GM19372 (cell line): ENCODE results near the gene CXCL11.
"Not testable (repeated sequence)": the region's sequence is repeated elsewhere in the genome, so short reads cannot be mapped to it uniquely, and the experiment has no call there.

Experiments
- ATAC-seq: cut with Tn5 transposase; IDR thresholded peaks from one replicate; pipeline ENCODE4 v1.9.1; 2021; ENCODE audit warnings: mild to moderate bottlenecking, low read depth, moderate library complexity; ENCODE audit not compliant: unreplicated experiment

CXCL11 gene

DNA sequence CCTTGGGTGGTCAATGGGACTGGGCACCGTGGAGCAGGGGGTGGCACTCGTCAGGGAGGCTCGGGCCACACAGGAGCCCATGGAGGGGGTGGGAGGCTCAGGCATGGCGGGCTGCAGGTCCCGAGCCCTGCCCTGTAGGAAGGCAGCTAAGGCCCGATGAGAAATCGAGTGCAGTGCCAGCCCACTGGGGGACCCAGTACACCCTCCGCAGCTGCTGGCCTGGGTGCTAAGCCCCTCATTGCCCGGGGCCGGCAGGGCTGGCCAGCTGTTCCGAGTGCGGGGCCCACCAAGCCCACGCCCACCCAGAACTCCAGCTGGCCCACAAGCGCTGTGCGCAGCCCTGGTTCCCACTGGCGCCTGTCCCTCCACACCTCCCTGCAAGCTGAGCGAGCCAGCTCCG, 7.4 kb upstream of the CXCL11 start:
- not testable (repeated sequence) for ATAC-seq

DNA sequence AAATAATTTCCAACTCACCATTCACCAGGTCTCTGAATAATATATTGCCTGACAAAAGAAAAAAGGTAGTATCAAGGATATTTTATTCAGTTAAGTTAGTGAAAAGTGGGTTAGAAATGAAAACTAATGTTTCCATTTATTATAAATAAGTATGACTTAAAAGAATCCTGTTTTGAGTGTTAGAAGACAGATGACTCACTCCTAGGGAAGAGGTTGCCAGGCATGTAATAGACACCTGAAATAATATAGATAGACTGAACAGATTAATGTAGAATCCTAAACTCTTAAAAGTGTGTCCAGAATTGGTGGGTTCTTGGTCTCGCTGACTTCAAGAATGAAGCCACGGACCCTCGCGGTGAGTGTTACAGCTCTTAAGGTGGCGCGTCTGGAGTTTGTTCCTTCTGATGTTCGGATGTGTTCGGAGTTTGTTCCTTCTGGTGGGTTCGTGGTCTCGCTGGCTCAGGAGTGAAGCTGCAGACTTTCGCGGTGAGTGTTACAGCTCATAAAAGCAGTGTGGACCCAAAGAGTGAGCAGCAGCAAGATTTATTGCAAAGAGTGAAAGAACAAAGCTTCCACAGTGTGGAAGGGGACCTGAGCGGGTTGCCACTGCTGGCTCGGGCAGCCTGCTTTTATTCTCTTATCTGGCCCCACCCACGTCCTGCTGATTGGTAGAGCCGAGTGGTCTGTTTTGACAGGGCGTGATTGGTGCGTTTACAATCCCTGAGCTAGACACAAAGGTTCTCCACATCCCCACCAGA, 6.5 kb upstream of the CXCL11 start:
- ATAC-seq: not testable (repeated sequence)

DNA sequence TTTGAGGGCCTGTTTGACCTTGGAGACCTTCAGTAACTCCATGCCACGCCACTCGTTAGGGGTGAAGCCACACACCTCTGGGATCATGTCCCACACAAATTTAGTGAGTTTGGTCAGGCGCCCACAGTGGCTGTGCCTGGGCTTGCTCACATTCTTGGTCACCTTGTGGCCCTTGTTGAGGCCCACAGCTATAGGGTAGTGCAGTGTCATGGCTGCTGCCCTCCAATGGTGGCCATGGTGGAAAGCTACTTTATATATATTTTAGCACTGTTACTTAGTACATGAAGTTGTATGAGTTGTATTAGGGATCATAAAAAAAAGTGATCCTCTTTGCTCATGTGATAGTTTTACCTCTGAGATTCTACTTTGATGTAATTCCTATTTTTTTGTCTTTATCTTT, 985 bp upstream of the CXCL11 start:
- no peak for ATAC-seq

DNA sequence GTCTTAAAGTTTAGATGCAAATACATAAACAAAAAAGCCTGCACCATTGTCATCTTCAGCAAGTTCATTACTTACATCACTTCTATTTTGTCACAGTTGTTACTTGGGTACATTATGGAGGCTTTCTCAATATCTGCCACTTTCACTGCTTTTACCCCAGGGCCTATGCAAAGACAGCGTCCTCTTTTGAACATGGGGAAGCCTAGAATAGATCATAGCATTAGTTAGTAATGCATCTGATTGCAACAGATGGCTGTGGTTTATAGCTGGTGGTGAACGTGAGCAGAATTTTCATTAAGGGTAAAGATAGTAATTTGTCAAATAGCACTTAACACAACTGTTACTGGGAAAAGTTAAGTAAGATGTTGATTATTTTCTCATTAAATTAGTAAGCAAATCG, 729 bp downstream of the CXCL11 start:
- no peak for ATAC-seq

DNA sequence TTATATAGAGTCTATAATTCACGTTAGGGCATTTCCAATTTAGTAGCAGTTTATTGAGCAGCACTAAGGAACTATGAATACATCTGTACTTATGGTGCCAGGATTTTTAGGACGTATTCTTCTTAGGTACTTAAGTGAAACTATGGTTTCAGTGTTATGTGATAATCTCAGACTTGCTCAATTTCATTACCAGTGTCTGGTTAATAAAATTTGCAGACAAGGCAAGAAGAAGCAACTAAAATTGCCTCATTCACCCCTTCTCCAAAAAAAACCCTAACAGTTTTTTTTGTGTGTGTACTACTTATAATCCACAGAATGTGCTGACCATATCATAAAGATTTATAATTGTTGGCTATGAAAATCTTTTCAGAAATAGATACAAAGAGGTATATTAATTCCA, 6.6 kb downstream of the CXCL11 start:
- ATAC-seq: no peak

DNA sequence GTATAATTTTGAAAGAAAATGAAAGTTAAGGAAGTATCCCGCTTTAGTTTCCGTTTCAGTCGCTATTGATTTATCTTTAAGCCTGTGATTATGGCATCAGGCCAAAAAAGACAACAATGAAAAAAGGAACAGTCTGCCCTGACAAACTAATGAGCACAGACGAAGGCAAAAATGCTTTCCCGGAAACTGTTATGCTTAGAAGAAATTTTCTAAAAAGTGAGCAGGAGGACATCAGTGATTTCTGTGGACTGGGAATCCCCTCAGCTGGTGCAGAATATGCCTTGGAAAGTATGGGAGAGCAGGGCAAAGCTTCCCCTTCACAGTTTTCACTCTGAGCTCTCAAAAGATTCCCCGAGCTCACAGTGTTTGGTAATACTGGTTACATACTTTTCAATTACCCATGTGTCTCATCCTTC, 7.5 kb downstream of the CXCL11 start:
- ATAC-seq: no peak

DNA sequence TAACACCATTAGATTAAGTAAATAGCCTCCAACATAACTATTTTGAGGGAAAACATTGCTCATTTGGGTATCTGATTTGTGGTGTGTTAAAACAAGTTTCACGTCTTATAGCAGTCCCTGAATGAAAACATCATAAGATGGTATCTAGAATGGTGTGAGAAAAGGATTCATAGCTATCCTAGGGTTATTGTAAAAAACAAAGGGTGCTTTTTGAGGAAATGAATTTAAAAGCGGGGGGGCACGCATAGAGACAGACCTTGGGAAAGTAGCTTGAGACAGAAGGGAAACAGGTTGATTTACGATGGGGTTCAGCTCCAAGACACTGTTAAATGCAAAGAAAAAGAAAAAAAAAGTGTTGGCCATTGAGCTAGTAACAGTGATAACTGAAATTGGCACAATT, 11.8 kb downstream of the CXCL11 start:
- no peak for ATAC-seq

DNA sequence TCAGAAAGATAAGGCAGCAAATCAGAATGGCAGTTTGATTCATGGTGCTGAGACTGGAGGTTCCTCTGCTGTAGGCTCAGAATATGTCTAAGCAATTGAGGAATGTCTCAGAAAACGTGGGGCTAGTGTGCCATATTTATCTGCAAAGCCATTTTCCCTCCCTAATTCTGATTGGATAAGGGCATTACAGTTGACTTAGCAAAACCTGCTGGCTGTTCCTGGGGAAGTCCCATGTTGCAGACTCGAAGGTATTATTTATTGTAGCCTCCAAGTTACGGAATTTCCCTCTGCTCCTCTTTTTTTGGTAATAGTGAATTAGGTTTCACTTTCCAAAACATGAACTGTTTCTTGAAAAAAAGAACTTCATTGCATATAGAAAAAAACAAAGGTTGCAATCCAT, 12.5 kb downstream of the CXCL11 start, which contains the start of gene CXCL10:
Gene CXCL10, minus strand, starts transcription at position 109 of the 400 bp plus-strand sequence. Its CDS starts 66 bp downstream, at position 43.
- no peak for ATAC-seq

DNA sequence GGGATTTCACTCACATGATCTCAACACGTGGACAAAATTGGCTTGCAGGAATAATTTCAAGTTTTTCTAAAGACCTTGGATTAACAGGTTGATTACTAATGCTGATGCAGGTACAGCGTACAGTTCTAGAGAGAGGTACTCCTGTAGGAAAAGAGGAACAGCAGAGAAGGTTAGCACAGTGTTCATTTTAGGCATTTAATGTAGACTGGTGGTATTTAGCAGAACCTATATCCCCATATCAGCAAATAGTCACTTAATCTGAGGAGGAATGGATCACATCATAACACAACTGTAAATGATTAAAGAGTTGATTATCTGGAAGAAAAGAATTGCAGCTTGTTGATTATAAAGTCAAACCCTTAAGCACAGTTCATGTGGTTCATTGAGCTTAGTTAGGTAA, 13.2 kb downstream of the CXCL11 start:
- no peak for ATAC-seq

DNA sequence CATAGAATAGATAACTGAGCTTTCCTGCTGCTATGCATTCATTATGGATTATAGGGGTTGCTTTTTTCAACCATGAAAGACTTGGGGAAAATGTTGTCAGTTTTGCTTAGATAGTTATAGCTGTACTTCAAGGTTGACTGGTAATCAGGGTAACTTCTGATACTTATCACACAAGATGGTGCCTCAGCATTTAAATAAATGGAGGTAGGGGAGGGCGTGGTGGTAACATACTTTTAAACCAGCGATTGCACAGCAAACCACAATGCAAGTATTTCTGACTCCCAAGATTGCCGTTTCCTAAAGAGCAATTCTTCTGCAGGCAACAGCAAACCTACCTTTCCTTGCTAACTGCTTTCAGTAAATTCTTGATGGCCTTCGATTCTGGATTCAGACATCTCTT, 13.8 kb downstream of the CXCL11 start:
- ATAC-seq: no peak

DNA sequence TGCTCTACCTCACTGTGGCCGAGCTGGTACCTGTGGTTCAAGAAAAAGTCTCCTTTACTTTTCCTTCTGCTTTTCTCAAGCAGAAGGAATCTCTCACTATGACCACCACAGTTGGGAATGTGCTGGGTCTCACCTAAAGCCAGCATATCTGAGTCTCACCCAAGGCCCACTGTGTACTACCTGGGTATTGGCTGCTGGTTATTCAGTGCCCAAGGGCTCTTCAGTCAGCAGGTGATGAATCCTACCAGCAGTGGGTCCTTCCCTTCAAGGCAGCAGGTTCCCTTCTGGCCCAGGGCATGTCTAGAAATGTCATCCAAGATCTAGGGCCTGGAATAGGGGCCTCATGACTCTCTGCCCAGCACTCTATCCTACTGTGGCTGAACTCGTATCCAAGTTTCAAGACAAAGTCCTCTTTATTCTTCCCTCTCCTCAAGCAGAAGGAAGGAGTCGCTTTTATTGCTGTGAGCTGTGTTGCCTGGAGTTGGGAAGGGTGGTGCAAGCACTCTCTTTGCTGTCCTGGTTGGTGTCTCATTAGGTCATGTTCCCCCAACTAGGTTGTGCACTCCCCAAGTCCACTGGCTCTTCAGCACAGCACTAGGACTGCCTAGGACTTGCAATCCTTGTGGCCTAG, 18.7 kb downstream of the CXCL11 start:
- no peak for ATAC-seq

DNA sequence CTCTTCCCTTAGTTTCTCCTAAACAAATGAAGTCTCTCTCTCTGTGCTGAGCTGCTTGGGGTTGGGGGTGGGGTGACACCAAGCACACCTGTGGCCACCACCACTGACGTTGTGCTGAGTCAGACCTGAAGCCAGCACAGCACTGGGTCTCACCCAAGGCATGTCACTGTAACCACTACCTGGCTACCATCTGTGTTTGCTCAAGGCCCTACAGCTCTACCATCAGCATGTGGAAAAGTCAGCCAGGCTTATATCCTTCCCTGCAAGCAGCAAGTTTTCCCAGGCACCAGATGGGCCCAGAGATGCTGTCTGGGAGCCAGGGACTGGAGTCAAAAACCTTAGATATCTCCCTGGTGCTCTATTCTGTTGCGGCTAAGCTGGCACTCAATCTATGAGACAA, 19.5 kb downstream of the CXCL11 start:
- no peak for ATAC-seq

DNA sequence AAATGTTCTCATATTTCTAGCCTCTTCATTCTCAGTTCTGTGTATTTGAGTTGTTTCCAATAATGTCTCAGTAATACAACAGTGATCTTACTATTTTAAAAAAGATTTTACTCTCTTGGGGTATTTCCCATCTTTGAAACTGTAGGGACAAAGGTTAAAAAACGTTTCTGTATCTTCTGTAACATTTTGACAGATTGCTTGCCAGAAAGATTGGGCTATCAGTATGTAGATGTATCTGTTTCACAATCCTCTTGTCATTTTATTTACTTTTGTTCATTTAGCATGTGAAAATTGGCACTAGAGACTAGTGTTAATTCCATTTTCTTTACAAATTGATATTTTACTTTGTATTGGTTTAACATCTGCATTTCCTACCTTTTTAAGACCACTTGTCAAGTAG, 22.3 kb downstream of the CXCL11 start:
- no peak for ATAC-seq

DNA sequence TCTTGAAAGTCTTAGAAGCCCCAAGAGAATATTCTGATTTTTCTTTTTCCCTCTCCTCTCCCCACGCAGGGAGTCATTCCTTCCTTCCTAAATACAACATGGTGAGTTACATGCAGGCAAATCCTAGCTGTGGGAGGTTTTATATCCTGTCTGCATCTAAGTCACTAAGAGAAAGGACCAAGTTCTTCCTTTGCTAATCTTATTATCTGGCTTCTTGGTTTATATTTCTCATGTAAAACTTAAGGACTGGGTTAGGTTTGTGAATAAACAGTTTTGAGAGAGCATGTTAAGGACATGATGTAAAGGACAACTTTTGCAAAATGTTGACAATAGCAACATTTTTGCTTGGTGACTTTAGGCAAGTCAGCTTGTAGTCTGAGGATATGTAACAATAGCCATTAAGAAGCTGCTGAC, 23.5 kb downstream of the CXCL11 start:
- no peak for ATAC-seq

DNA sequence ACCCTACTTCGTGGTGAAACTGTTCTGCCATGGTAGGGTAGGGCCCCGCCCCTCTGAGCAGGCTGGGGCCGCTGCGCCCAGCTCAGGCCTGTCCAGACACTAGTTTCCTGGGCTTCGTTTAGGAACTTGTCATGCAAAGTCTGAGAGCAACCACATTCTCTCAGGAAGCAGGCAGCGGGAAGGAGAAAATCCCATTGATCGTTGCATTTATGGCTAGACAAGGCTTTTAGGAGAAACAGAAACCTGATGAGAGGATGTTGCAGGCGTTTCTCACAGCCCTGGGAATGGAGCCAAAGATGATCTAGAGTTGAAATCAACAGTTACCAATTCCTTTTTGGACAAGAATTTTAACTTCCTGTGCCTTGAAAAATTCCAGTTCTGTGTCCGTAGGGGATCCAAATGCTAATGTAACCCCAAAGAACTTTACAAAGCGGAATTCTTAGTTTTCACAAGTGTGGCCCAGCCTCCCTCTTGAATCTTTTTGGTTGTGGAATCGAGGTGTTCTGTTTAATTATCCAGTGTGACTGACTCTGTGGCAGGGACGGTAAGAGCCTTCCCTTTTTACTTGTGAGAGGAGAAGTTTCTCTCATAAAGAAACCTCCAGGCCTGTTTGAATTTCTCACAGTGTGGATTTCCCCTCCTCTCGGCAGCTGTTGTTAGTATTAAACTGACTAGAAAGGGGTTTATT, 24.0 kb downstream of the CXCL11 start:
- ATAC-seq: peak; percentile 66

DNA sequence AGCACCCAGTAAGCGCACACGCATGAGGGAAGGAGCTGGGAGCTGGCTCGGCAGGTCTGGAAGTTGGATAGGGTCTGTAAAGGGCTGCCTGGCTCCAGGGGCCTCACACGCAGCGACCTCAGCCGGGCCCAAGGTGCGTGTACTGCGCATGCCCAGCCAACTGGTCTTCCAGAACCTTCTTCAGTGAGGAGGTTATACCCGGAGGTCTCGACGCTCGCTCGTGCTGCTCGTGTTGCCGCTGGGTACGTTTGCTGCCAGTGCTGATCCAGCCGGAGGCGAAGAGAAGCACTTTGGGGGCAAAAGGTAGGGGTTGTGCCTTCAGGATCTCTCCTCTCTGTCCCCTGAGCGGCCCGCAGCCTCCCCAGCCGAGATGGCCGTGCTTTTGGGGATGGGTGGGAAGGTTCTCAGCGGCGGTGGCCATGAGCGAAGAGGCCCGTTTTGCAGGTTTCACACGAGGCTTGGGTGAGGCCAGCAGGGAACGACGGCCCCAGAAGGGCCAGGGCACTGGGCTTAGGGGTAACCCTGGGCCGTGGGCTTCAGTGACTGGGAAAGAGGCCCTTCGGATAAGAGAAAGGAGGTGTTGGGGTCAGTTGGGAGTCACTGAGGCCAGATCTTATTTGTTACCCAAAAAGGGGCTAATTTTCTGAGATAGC, 24.7 kb downstream of the CXCL11 start:
- ATAC-seq: no peak

DNA sequence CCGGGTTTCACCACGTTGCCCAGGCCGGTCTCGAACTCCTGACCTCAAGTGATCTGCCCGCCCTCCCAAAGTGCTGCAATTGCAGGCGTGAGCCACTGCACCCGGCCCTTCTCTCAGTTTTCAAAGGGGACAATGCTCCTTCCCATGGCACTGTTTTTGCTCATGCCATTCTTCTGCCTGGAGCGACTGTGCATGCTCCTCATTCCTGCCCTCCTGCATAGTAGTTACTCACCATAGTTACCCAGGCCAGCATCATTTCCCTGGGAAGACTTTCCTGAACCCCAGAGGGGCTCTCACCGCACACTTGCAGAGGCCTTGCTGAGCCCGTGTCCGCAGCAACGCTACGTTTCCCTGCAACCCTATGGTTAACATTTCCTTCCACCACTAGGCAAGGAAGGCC, 25.3 kb downstream of the CXCL11 start:
- no peak for ATAC-seq

DNA sequence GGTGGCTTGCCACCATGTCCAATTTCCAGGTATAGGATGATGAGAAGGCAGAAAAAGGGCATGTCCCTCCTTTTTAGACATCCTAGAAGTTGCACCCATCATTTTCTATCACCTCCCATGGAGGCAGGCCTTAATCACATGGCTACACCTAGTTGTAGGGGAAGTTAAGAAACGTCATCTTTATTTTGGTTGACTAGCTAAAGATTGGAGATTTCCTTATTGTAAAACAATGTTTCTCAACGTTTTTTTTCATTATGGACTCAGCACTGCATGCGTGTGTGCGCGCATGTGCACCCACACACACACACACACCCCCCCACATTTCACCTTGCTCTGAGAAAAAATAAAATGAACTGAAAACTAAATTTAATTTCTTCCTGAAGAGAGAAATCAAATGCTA, 26.6 kb downstream of the CXCL11 start:
- no peak for ATAC-seq

DNA sequence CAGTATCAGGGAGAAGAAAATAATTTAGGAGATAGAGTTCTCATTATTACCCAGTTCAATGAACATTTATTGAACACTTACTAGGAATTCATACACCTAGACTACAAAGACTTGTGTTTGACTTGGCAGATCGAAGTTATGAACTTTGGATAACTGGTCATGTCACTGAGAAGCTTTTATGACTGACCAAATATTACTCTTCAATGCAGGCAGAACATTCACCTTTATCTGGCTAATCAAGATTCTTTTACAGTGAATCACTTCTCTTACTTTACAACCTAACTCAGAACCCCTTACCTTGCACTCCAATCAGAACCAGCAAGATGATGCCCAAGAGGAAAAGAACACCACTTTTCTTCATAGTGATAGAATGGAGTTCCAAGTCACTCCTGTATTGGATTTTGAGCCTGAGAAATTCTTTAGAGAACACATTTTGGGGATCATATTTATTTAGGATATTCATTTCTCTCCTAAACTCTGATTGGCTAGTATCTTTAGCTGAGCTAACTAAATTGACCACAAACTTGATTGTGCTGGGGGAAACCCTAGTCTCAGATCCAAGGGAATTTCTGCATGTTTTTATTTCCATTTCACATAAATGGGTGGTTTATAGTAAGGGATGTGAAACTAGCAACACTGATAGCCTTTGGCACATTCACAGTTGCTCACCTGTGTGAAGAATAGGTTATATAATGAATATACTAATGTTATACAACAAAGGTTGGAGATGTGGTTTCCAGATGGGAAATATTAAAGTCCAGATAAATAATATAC, 28.6 kb downstream of the CXCL11 start, which contains the start of gene CXCL9:
Gene CXCL9, minus strand, starts transcription at position 421 of the 774 bp plus-strand sequence. Its CDS starts 60 bp downstream, at position 361.
- ATAC-seq: no peak

DNA sequence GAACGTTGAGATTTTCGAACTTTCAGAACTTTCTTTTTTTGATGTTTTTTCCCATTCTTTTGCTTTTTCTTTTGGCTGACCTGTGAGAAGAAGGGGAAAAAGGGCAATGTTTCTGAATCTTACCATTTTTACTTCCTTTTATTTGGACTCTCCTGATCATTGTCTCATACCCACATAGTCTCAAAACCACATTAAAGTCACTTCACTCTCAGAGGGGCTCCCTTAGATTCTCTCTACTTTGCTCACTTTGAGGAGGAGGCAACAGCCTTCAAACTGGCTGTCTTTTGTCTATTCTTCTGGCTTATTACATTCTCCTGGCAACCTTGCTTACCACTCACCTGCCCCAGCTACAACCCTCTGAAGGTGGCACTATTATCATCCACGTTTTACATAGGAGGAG, 32.2 kb downstream of the CXCL11 start:
- ATAC-seq: no peak
